Measurements from ENCODE around the gene UPK1A. TPM values are rescaled to one million over a fixed set of nuclear protein-coding genes. Genes with fewer than 3 reads are reported as not detected.
A peak's percentile ranks its signal among the peaks of the same experiment; 100 is the strongest.

Gene UPK1A
- total and polyA plus RNA-seq, 4 experiments from 2014 or later, result 0.55 to 0.72 TPM; not detected in 2

- H3K27ac ChIP-seq (ENCODE audit: low read depth, low read length), result peak overlapping the region; percentile 88
- H3K9me3 ChIP-seq (ENCODE audit: control insufficient read depth in 1 of 2, low read length in 2 of 2), result no peaks in the 10 kb centered on the region
- H3K9me3 Mint-ChIP-seq, result no peaks in the 10 kb centered on the region
- peaks cover 27% of the 10 kb centered on the region for H3K36me3 ChIP-seq (ENCODE audit: insufficient read depth, low read length)
- H3K4me1 Mint-ChIP-seq, result peaks cover 12 to 35% (median 18%) of the 10 kb centered on the region in 4 donors
- H3K4me1 ChIP-seq (ENCODE audit: insufficient read depth, low read length), result peaks cover 17% of the 10 kb centered on the region
- peak overlapping the region; percentile 95 to 100 (median 100) for H3K27ac Mint-ChIP-seq
- peaks cover 0 to 1% of the 10 kb centered on the region in 2 donors for H3K27me3 Mint-ChIP-seq
- DNase-seq, result no peak
- peak overlapping the region; percentile 27 to 86 for H3K4me3 ChIP-seq (ENCODE audit: low read length in 2 of 2)
- intact Hi-C loops (cut with micrococcal nuclease), result loop anchor here (1.0 to 5.0 kb wide), 4 partner anchors 16 to 81 kb away; partner anchors contain the start of genes COX6B1, HAUS5 and TMEM147
- POLR2A ChIA-PET (ENCODE audit: partially characterized antibody), result interaction anchor here (0.7 to 5.3 kb wide), 3 partner anchors 15 to 17 kb away, joined by 3 to 45 read pairs (median 8); partner anchors contain the start of genes ETV2 and HAUS5
- H3K27me3 ChIP-seq (ENCODE audit: insufficient read depth, low read length), result no peaks in the 10 kb centered on the region
- H3K36me3 Mint-ChIP-seq, result peaks cover 22 to 34% of the 10 kb centered on the region in 2 donors
- CTCF ChIA-PET (ENCODE audit: partially characterized antibody), result no interaction called here
- H3K4me3 Mint-ChIP-seq, result peak overlapping the region; percentile 97 to 100 (median 98)
Measured at GRCh38 chr19:35628264-35628564, 38.1 kb upstream of the UPK1A start.

- H3K36me3 Mint-ChIP-seq, result peaks cover 25 to 38% of the 10 kb centered on the region in 2 donors
- POLR2A ChIA-PET (ENCODE audit: partially characterized antibody), result interaction anchor here (0.7 to 5.3 kb wide), 4 partner anchors 14 to 19 kb away, joined by 3 to 45 read pairs (median 8); partner anchors contain the start of genes COX6B1, ETV2 and HAUS5
Measured at GRCh38 chr19:35628565-35629331, 37.6 kb upstream of the UPK1A start, which contains the start of gene RBM42. RBM42 (plus strand) TSS chr19:35629036; CDS start chr19:35629154, 118 bp downstream.

GRCh38 chr19:35629332-35629633 lies 37.0 kb upstream of the UPK1A start:
- POLR2A ChIA-PET (ENCODE audit: partially characterized antibody), result interaction anchor here (2.3 to 5.3 kb wide), 2 partner anchors 14 to 19 kb away, joined by 8 to 45 read pairs; partner anchors contain the start of genes COX6B1 and ETV2
- peaks cover 17% of the 10 kb centered on the region for H3K4me1 ChIP-seq (ENCODE audit: insufficient read depth, low read length)
- no peaks in the 10 kb centered on the region for H3K27me3 ChIP-seq (ENCODE audit: insufficient read depth, low read length)
- no peak for DNase-seq
- peaks cover 37% of the 10 kb centered on the region for H3K36me3 ChIP-seq (ENCODE audit: insufficient read depth, low read length)
- peaks cover 25 to 42% of the 10 kb centered on the region in 2 donors for H3K36me3 Mint-ChIP-seq
- peak overlapping the region; percentile 97 to 100 (median 98) for H3K4me3 Mint-ChIP-seq
- peak overlapping the region; percentile 88 for H3K27ac ChIP-seq (ENCODE audit: low read depth, low read length)
- no peaks in the 10 kb centered on the region for H3K9me3 Mint-ChIP-seq
- peak overlapping the region; percentile 27 to 86 for H3K4me3 ChIP-seq (ENCODE audit: low read length in 2 of 2)
- H3K4me1 Mint-ChIP-seq, result peaks cover 13 to 35% (median 19%) of the 10 kb centered on the region in 4 donors
- H3K27ac Mint-ChIP-seq, result peak overlapping the region; percentile 95 to 100 (median 100)
- H3K27me3 Mint-ChIP-seq, result peaks cover 0 to 1% of the 10 kb centered on the region in 2 donors
- CTCF ChIA-PET (ENCODE audit: partially characterized antibody), result interaction anchor here (1.5 kb wide), 1 partner anchor 19 kb away, joined by 3 read pairs; the partner anchor contains the start of gene COX6B1
- intact Hi-C loops (cut with micrococcal nuclease), result loop anchor here (5.0 kb wide), 1 partner anchor 82 kb away; the partner anchor contains the start of gene TMEM147
- no peaks in the 10 kb centered on the region for H3K9me3 ChIP-seq (ENCODE audit: control insufficient read depth in 1 of 2, low read length in 2 of 2)

More at GRCh38 chr19:35628565-35629331, 37.6 kb upstream of the UPK1A start, which contains the start of gene RBM42:
- Histone ChIP-seq H3K27me3 (ENCODE audit: insufficient read depth, low read length) (no peaks in the 10 kb centered on the region), H3K36me3 (ENCODE audit: insufficient read depth, low read length) (peaks cover 32% of the 10 kb centered on the region), H3K27ac (ENCODE audit: low read depth, low read length) (peak within 1 kb of the TSS; percentile 88), H3K4me1 (ENCODE audit: insufficient read depth, low read length) (peaks cover 17% of the 10 kb centered on the region), H3K4me3 (ENCODE audit: low read length in 2 of 2) (peak within 1 kb of the TSS; percentile 27 to 86), H3K9me3 (ENCODE audit: control insufficient read depth in 1 of 2, low read length in 2 of 2) (no peaks in the 10 kb centered on the region)
- DNase-seq, result peak; percentile 96 to 98 (median 97)
- H3K4me3 Mint-ChIP-seq, result peak within 1 kb of the TSS; percentile 97 to 100 (median 98)
- H3K27ac Mint-ChIP-seq, result peak within 1 kb of the TSS; percentile 95 to 100 (median 100)
- peaks cover 13 to 35% (median 19%) of the 10 kb centered on the region in 4 donors for H3K4me1 Mint-ChIP-seq
- intact Hi-C loops (cut with micrococcal nuclease), result loop anchor here (1.0 to 5.0 kb wide), 4 partner anchors 16 to 81 kb away; partner anchors contain the start of genes COX6B1, HAUS5 and TMEM147
- CTCF ChIA-PET (ENCODE audit: partially characterized antibody), result no interaction called here
- H3K27me3 Mint-ChIP-seq, result peaks cover 0 to 1% of the 10 kb centered on the region in 2 donors
- no peaks in the 10 kb centered on the region for H3K9me3 Mint-ChIP-seq

GRCh38 chr19:35633727-35634440 lies 32.4 kb upstream of the UPK1A start:
- CTCF ChIA-PET (ENCODE audit: partially characterized antibody), result interaction anchor here (0.9 kb wide), 1 partner anchor 23 kb away, joined by 3 read pairs; no protein-coding TSS in a partner anchor
- Mint-ChIP-seq H3K4me3 (no peak overlapping the region), H3K27ac (no peak overlapping the region), H3K36me3 (peaks cover 48 to 71% of the 10 kb centered on the region in 2 donors), H3K4me1 (peaks cover 6 to 20% (median 11%) of the 10 kb centered on the region in 4 donors), H3K9me3 (no peaks in the 10 kb centered on the region), H3K27me3 (peaks cover 0 to under 1% of the 10 kb centered on the region in 2 donors)
- Histone ChIP-seq H3K27me3 (ENCODE audit: insufficient read depth, low read length) (no peaks in the 10 kb centered on the region), H3K9me3 (ENCODE audit: control insufficient read depth in 1 of 2, low read length in 2 of 2) (no peaks in the 10 kb centered on the region), H3K4me3 (ENCODE audit: low read length in 2 of 2) (no peak overlapping the region), H3K36me3 (ENCODE audit: insufficient read depth, low read length) (peaks cover 65% of the 10 kb centered on the region), H3K4me1 (ENCODE audit: insufficient read depth, low read length) (peaks cover 12% of the 10 kb centered on the region), H3K27ac (ENCODE audit: low read depth, low read length) (no peak overlapping the region)
- intact Hi-C loops (cut with micrococcal nuclease), result no loop called here
- POLR2A ChIA-PET (ENCODE audit: partially characterized antibody), result interaction anchor here (0.6 kb wide), 1 partner anchor 265 kb away, joined by 3 read pairs; no protein-coding TSS in a partner anchor
- no peak for DNase-seq

- peaks cover 4 to 15% (median 6%) of the 10 kb centered on the region in 4 donors for H3K4me1 Mint-ChIP-seq
Measured at GRCh38 chr19:35636651-35637050, 29.7 kb upstream of the UPK1A start.

GRCh38 chr19:35637165-35637564 lies 29.2 kb upstream of the UPK1A start:
- Histone ChIP-seq H3K9me3 (ENCODE audit: control insufficient read depth in 1 of 2, low read length in 2 of 2) (no peaks in the 10 kb centered on the region), H3K36me3 (ENCODE audit: insufficient read depth, low read length) (peaks cover 49% of the 10 kb centered on the region), H3K27me3 (ENCODE audit: insufficient read depth, low read length) (no peaks in the 10 kb centered on the region), H3K4me1 (ENCODE audit: insufficient read depth, low read length) (peaks cover 12% of the 10 kb centered on the region), H3K27ac (ENCODE audit: low read depth, low read length) (no peak overlapping the region), H3K4me3 (ENCODE audit: low read length in 2 of 2) (no peak overlapping the region)
- intact Hi-C loops (cut with micrococcal nuclease), result no loop called here
- peaks cover 30 to 48% of the 10 kb centered on the region in 2 donors for H3K36me3 Mint-ChIP-seq
- H3K27me3 Mint-ChIP-seq, result no peaks in the 10 kb centered on the region
- CTCF ChIA-PET (ENCODE audit: partially characterized antibody), result interaction anchor here (1.9 kb wide), 1 partner anchor 11 kb away, joined by 6 read pairs; the partner anchor contains the start of gene COX6B1
- POLR2A ChIA-PET (ENCODE audit: partially characterized antibody), result interaction anchor here (1.0 to 1.8 kb wide), 3 partner anchors 9 to 24 kb away, joined by 3 to 7 read pairs (median 6); partner anchors contain the start of genes COX6B1 and HAUS5
- H3K27ac Mint-ChIP-seq, result no peak overlapping the region
- no peaks in the 10 kb centered on the region for H3K9me3 Mint-ChIP-seq
- no peak for DNase-seq
- H3K4me1 Mint-ChIP-seq, result peaks cover 4 to 11% (median 7%) of the 10 kb centered on the region in 4 donors
- peak overlapping the region in 1 of 8 donors; percentile 38 for H3K4me3 Mint-ChIP-seq

More at GRCh38 chr19:35636651-35637050, 29.7 kb upstream of the UPK1A start:
- Histone ChIP-seq H3K27me3 (ENCODE audit: insufficient read depth, low read length) (no peaks in the 10 kb centered on the region), H3K4me3 (ENCODE audit: low read length in 2 of 2) (no peak overlapping the region), H3K27ac (ENCODE audit: low read depth, low read length) (no peak overlapping the region), H3K36me3 (ENCODE audit: insufficient read depth, low read length) (peaks cover 53% of the 10 kb centered on the region), H3K4me1 (ENCODE audit: insufficient read depth, low read length) (peaks cover 7% of the 10 kb centered on the region), H3K9me3 (ENCODE audit: control insufficient read depth in 1 of 2, low read length in 2 of 2) (no peaks in the 10 kb centered on the region)
- ChIA-PET POLR2A (ENCODE audit: partially characterized antibody) (no interaction called here), CTCF (ENCODE audit: partially characterized antibody) (interaction anchor here (0.7 kb wide), 1 partner anchor 144 kb away, joined by 3 read pairs; no protein-coding TSS in a partner anchor)
- peaks cover 35 to 54% of the 10 kb centered on the region in 2 donors for H3K36me3 Mint-ChIP-seq
- H3K27me3 Mint-ChIP-seq, result no peaks in the 10 kb centered on the region
- peak overlapping the region in 1 of 7 donors; percentile 53 for H3K27ac Mint-ChIP-seq
- H3K9me3 Mint-ChIP-seq, result no peaks in the 10 kb centered on the region
- intact Hi-C loops (cut with micrococcal nuclease), result no loop called here
- H3K4me3 Mint-ChIP-seq, result no peak overlapping the region
- DNase-seq, result no peak

Measured in CD4-positive, alpha-beta memory T cell (primary cell).